Endothelial cell of umbilical vein (primary cell): ENCODE measurements around the gene CMIP.

Source experiments
- CTCF ChIP-seq, 2 donors: IDR thresholded peaks; 1 replicate in 1 of 2; 2 replicates in 1 of 2; pipeline ENCODE4 v1.5.1; 2011; ENCODE audit warnings: low read length in 2 of 2, mild to moderate bottlenecking in 2 of 2, moderate library complexity in 2 of 2, control low read depth in 1 of 2, inconsistent platforms in 1 of 2, low read depth in 1 of 2; ENCODE audit not compliant: insufficient read depth in 1 of 2; ENCODE audit errors: extremely low read depth in 1 of 2
- JUN ChIP-seq: IDR thresholded peaks from 2 replicates; pipeline ENCODE4 v1.6.1; 2011; ENCODE audit warnings: borderline replicate concordance, low read depth; ENCODE audit not compliant: insufficient read length, insufficient read depth
- POLR2A ChIP-seq: IDR thresholded peaks from 2 replicates; pipeline ENCODE4 v1.6.1; 2012; ENCODE audit warnings: low read depth, mild to moderate bottlenecking, control low read depth, low read length
- POLR2AphosphoS5 ChIP-seq: IDR thresholded peaks from 2 replicates; pipeline ENCODE4 v1.6.1; 2012; ENCODE audit warnings: low read depth, mild to moderate bottlenecking, control low read depth, low read length, moderate library complexity; ENCODE audit not compliant: insufficient read depth

- TF ChIP-seq CTCF (IDR thresholded peaks at IDR 0.05; ENCODE audit: extremely low read depth in 1 of 2, insufficient read depth in 1 of 2, low read depth in 1 of 2, low read length in 2 of 2) (no peak), POLR2AphosphoS5 (no peak), POLR2A (no peak), JUN (no peak)
Observed at GRCh38 chr16:81410643-81411293, 33.8 kb upstream of the CMIP start.
